Hepatocyte (in vitro differentiated cells): ENCODE results near the gene WNT7A.

ENCODE experiments used
- CTCF ChIP-seq: fragments of 200-600 bp; sonication (generic); IDR thresholded peaks from 2 replicates; pipeline ENCODE4 v1.5.1; 2016; ENCODE audit warnings: antibody characterized with exemption, mild to moderate bottlenecking; ENCODE audit not compliant: poor library complexity
- EZH2 ChIP-seq: fragments of 200-600 bp; sonication (generic); IDR thresholded peaks from 2 replicates; pipeline ENCODE4 v1.6.1; 2016; ENCODE audit warnings: antibody characterized with exemption, mild to moderate bottlenecking, borderline replicate concordance
- EZH2phosphoT487 ChIP-seq: fragments of 200-600 bp; sonication (generic); IDR thresholded peaks from one replicate; pipeline ENCODE4 v1.6.1; 2018; ENCODE audit warnings: antibody characterized with exemption, mild to moderate bottlenecking, low read depth, moderate library complexity; ENCODE audit not compliant: unreplicated experiment, severe bottlenecking

DNA sequence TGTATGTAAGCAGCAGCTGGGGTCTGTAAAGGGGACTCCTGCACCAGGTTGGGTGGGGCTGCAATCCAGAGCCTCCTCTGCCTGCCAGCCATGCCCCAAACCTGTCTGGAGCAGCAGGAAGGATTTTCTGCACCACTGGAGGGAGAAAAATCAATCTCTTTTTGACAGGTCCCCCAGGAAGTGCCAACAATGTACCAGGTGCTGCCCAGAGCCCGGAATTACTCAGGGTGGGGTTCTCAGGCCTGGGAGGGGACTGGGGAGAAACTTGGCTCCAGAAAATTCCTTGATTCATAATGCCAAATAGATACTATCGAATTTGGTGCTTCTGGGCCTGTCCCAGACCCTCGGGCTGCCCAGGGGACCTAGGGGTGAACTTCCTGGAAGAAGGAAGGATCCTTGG is 52.6 kb downstream of the WNT7A start:
- no peak for TF ChIP-seq CTCF
- no peak for TF ChIP-seq EZH2phosphoT487
- no peak for TF ChIP-seq EZH2
